HG02678 (cell line): ENCODE data around the gene FKBP14.

ENCODE experiments used
- ATAC-seq: cut with Tn5 transposase; IDR thresholded peaks from one replicate; pipeline ENCODE4 v1.9.1; 2021; ENCODE audit warnings: mild to moderate bottlenecking, moderate library complexity; ENCODE audit not compliant: unreplicated experiment

The FKBP14 gene

DNA sequence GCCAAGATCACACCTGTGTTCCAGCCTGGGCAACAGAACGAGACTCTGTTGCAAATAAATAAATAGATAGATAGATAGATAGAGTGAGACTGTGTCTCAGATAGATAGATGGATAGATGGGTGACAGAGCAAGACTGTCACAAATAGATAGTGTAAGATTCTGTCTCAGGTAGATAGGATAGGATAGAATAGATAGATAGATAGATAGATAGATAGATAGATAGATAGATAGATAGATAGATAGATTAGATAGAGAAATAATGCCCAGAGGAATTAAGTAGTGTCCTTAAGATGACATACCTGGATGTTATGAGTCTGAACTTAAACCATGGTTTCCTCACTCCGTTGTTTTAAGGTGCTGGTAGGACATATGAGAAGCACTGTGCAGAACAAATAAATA lies 9.7 kb upstream of the FKBP14 start:
- ATAC-seq = no peak

DNA sequence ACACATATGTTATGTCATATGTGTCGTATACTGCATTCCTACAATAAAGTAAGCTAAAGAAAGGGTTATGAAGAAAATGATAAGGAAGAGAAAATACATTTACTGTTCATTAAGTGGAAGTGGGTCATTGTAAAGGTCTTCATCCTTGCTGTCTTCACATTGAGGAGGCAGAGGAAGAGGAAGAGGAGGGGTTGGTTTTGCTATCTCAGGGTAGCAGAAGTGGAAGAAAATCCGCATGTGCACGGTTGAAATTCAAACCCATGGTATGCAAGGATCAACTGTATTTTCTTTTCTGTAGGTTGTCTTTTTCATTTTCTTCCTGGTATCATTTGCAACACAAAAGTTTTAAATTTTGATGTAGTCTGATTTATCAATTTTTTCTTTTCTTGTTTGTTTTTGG lies 8.0 kb upstream of the FKBP14 start:
- ATAC-seq = no peak

DNA sequence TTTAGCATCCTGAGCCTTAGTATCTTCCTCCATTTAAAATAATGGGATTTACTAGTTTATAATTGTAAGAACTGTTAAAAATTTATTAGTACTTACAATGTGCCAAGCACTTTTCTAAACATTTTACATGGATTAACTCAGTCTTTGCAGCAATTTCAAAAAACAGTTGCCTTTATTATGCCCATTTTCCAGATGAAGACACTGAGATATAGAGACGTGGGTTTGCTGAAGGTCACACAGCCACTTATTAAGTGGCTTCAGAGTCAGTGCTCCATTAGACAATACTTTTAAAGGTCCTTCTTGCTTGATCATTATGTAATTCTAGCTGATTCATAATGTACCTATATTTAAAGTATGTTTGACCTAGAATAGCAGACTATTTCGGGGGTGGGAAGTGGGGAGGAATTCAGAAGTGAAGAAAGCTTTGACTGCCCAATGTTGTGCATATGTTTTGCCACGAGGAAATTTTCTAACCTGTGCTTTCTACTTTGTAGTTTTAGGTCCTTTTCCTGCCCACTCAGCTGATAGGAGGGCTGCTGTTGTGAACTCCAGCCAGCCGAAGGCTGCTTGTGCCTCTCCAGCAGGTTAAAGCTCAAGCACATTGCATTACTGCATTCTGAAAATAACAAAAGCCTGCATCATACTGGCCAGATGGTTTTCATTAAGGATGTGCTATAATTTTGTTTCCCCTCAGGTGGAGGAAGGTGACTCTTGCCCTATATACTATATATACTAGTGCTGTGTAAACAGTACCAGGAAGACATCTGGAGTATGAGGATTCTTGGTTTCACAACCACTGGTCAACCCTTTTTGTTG lies 6.0 kb upstream of the FKBP14 start:
- ATAC-seq = no peak

DNA sequence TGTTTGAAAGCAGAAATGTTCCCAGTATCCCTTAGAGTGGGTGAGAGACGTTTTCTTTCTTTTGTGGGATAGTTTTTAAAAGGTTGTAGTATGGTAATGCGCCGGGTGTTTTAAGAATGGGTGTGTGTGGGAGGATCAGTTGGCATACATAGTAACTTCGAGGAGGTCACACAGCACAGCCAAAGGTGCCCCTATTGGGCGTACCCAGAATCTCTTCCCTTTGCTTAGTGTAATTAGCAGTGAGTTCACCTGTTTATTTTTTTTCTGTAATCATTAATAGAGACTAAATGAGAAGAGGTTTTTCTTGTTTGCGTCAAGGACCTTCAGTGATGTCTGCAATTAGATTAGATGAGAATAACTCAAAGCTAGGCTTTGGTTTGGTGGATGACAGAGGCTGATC lies 3.2 kb upstream of the FKBP14 start:
- no peak for ATAC-seq

DNA sequence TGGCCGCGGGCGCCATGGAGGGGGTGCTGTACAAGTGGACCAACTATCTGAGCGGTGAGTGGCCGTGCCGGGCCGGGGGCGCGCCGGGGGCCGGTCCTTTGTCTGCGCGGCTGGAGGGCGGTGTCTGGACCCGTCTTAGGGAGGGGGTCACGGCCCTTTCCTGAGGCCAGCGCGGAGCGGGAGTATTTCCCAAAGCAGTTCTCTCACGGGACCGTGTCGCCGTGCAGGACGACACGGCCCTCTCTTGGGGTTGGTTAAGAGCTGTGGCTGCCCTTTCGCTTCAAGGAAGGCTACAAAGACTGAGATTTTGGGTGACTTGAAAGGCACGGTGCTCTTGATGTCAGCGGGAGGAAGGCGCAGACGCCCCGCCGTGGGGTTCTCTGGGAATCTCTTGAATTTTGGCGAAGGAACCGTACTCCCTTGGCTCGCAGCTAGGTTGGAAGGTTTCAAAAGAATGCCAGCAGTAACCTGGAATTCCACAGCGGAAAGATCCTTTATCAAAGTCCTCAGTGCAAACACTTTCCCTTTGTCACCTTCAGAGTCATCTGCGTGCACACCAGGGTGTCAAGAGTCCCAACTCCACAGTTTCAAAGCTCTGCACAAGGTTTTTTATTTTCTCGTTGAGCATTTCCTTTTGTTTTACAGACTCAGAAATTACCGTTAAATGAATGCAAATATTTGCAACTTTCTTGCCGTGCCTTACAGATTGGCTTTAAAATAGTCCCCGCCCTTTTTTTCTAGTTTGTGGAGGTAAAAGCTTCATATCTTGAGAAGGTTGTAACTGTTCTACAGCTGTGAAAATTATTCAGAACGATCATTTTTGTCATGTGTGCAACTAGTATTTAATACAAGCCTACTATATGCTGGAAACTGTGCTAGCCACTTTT lies 2.5 kb upstream of the FKBP14 start:
- peak; percentile 10 for ATAC-seq

DNA sequence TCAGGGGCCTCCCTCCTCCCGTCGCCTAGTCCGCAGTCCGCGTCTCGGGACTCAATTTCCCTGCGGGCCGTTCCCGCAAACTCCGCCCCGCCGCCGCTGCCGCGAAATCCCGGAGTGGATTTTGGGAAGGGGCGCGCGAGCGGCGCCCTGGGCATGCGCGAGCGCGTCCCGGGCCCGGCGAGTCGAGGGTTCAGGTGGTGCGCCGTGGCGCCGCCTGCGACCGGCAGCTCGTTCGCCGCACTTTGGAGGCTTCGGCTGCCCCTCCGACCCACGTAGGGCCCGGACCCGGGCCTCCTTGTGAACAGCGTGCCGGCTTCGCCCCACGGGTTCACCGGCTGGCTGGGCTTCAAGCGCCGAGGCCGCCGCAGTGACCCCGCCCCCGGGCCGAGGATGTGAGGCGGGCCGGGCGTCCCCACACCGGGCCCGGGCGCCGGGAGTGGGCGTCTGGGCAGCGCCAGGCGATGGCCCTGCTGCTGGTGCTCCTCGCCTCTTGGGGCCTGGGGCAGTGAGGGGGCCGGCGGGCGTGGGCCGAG lies 1.8 kb upstream of the FKBP14 start, which contains the start of gene PLEKHA8:
Gene PLEKHA8 (plus strand): TSS at position 197 of the 533 bp plus-strand sequence. CDS start 351 bp downstream, outside the sequence.
- peak; percentile 52 for ATAC-seq

DNA sequence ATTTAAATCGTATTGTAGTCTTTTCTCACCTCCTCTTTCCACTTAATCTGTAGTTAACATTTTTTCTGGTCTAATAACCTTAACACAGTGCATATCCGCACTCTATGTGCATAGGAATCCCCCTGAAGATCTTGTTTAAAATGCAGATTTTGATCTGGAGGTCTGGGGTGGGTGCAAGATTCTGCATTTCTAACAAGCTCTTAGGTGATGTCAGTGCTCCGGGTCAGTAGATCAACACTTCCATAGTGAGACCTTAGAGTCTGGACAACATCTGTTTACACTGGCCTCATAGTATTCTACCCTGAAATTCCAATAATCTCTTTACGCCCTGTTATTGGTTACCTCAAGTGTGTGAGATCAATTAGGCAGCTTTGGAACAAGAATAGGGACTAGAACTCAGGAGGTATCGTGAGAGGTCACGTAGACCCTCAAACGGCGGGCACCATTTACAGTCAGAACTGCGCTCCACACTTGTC lies 1.3 kb upstream of the FKBP14 start:
- ATAC-seq = peak; percentile 1

DNA sequence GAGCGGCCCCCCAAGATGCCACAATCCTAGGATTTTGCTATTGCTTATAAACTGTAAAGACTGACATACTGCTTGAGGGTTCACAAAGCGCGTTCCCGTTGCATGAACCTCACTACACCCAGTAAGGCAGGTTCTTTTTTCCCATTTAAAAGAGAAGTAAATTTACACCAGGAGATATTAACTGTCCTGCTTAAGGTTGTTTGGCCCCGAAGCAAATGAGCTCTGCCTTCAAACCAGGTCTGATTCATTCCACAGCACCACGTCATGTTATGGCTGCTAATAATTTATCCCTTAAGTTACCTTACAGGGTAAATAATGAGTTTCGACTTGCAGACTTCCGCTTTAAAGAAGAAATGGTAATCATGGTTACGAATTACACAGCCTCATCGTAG lies 559 bp upstream of the FKBP14 start:
- ATAC-seq = peak; percentile 22

DNA sequence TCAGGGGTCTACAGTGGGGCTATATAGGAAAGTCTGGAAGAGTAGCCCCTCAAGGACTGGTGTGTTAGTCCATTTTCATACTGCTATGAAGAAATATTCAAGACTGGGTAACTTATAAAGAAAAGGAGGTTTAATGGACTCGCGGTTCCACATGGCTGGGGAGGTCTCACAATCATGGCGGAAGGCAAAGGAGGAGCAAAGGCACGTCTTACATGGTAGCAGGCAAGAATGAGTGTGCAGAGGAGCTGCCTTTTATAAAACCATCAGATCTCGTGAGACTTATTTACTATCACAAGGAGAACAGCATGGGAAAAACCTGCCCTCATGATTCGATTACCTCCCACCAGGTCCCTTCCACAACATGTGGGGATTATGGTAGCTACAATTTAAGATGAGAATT lies 3.0 kb downstream of the FKBP14 start:
- ATAC-seq = no peak

DNA sequence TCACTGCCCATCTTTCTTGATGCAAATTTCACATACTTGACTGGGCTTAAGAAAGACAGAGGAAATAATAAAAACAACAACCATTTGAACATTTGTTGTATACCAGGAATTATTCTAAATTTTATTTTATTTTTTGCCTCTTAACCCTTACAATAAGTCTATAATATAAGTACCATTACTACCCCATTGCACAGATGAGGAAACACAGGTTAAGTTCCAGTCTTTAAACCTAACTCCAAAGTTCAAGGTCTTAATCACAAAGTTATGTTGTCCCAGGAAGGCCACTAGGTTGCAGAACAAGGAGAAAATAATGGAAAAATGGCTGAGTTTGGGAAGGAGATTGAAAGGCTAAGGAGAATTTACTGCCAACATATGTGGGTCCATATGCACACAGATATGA lies 3.5 kb downstream of the FKBP14 start:
- no peak for ATAC-seq

DNA sequence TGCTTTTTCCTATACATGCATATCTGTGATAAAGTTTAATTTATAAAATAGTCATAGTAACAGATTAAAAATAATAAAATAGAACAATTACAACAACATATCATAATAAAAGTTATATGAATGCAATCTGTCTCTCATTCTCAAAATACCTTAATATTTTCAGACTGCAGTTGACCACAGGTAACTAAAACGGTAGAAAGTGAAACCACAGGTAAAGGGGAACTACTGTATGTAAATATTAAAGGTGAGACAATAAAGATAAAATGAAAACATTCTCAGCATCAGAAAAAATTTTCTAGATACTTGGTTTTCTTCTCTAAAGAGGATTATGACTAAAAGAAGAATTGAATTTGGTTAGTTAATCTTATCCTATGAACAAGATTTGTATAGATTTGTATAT lies 6.0 kb downstream of the FKBP14 start:
- no peak for ATAC-seq

DNA sequence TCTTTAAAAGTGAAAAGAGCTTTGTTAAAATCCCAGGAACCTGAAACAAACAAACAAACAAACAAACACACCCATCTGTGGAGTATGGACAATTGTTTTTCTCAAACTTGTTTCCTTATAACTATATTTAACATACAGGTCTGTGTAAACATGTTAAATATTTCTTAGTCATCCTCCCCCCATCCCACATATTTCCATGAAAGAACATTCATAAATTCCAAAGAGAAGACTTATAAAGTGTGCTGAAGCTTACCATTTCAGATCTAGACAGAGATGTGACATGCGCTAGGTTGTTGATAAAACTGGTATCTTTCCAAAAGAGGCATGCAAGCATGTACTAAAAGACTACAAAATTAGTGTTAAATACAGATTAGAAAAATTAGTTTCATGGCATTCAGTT lies 6.5 kb downstream of the FKBP14 start:
- no peak for ATAC-seq

DNA sequence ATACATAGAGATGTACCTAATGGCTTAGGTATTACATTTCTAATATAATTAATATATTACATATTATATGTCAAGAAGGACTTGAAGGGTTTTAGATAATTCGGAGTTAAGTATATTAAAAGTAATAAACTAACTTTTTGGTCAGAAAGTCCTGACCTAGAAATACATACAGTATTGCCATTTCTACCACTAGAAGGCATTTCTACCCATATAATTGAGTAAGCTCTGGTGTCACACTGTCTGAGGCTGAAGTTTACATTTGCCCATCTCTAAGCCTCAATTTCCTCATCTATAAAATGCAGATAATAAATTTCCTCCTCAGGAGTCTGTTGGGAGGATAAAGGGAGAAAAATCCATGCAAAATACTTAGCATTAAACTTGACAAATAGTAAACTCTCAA lies 7.1 kb downstream of the FKBP14 start:
- no peak for ATAC-seq

DNA sequence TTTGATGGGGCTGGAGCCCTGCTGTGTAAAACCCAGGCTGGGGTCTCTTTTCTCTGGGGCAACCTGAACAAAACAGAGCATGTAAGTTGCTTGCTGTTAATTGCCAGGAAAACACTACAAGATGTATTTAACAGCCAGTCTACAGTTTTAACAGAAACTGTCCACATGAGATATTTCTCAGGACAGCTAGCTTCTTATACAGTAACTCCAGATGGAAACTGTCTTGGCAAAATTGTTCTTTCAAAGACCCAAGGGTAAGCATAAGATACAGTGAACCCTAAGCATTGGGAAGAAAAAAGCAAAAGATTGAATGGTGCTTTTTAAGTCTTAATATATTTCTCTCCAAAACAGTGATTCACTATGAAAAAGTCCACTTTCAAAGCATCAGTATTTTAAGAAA lies 8.1 kb downstream of the FKBP14 start:
- no peak for ATAC-seq

DNA sequence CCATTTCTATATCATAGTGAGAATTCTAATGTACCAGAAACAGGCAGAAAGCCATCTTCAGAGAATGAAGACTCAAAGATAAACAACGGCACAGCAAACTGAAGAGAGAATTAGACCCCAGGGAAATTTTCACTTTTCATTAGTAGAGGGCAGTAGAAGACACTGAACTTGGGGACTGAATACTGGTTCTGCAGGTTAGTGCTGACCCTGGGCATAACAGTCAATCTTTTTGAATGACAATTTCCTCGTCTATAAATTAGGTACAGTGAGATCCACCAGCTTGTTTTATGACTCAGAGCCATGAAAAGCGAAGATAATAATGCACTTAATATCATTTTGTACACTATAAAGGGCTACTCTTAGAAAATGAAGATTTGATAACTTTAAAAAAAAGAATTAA lies 13.7 kb downstream of the FKBP14 start:
- no peak for ATAC-seq

DNA sequence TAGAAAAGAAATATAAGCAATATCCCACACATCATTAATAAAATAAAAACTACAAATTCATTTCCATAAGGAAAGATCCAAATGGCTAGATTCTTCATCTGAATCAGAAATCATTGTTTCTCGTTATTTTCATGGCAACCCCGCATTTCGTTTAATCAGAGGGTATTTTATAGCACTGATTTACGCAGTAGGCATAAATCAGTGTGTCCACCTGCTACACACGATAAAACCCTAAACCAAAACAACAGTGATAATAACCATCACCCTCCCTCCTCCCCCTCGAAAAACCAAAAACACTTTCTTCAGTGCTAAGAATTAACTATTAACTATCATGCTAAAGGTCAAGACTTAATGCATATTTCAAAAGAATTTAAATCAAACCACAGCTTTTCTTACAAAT lies 16.5 kb downstream of the FKBP14 start:
- no peak for ATAC-seq

DNA sequence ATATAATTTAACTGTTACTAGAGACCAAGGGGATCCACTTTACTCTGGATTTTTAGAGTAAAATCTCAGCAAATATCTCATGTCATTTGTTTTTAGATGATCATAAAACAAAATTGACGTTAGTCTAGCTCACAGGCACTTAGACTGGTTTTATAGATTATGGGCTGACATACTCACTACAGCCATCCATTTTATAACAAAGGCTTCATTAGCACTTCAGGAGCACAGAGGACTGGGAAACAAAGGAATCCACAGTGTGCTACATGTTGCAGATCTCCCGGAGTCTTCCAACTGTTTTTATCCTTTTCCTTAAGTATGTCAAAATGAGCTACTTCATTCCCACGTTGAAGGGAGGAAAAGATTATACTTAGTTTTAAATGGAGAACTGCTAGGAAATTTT lies 21.0 kb downstream of the FKBP14 start:
- ATAC-seq = no peak

DNA sequence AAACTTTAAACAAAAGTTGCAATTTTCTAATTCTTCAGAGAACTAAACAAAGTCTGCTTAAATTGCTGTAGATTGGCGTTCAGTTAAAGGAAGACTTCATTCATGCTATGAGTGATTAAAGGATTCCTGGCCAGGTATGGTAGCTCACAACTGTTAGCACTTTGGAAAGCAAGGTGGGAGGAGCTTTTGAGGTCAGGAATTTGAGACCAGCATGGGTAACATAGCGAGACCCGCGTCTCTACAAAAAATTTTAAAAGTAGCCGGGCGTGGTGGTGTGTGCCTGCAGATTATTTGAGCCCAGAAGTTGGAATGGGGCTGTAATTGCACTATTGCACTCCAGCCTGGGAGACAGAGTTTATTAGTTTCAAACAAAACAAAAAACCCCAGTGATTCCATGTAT lies 23.4 kb downstream of the FKBP14 start:
- ATAC-seq = no peak

DNA sequence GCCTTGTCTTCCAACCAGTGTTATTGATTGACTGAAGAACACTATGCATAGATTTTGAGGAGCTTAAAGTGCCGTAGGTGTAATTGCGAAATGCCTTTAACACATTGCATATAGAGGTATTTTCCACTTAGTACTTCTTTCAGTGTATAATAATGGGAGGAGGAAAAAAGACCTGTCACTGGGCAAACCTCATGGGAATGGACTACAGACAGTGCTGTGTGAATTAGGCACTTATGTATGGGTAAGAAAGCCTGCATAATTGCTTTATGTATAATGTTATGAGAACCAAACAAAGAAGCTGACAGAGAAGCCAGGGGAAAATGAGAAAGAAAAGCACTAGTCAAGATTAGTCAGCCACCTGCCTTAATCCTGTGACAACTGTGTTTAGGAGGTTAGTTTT lies 24.5 kb downstream of the FKBP14 start:
- no peak for ATAC-seq

DNA sequence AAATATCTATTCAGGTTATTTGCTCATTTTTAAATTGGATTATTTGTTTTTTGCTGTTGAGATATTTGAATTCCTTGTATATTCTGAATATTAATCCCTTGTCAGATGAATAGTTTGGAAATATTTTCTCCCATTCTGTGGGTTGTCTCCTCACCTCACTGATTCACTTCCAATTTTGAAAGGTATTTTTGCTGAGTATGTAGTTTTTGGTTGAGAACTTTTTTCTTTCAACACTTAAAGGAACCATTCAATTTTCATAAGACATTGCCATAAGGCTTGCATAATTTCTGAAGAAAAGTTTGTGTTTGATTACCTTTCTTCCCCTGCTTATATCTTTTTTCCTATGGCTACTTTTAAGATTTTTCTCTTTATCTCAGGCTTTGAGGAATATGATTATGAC lies 28.0 kb downstream of the FKBP14 start:
- no peak for ATAC-seq

DNA sequence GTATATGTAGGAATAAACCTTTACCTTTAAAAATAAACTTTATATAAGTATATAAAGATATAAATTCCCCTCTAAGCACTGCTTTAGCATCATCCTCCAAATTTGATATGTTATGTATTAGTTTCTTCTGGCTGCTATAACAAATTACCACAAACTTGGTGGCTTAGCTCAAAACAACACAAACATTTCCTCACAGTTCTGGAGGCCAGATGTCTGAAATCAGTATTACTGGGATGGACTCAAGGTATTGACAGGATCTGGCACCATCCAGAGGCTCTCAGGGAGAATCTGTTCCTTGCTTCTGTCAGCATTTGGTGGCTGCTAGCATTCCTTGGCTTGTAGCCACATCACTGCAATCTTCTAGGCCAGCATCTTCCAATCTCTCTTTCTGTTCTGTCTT lies 30.2 kb downstream of the FKBP14 start:
- no peak for ATAC-seq

DNA sequence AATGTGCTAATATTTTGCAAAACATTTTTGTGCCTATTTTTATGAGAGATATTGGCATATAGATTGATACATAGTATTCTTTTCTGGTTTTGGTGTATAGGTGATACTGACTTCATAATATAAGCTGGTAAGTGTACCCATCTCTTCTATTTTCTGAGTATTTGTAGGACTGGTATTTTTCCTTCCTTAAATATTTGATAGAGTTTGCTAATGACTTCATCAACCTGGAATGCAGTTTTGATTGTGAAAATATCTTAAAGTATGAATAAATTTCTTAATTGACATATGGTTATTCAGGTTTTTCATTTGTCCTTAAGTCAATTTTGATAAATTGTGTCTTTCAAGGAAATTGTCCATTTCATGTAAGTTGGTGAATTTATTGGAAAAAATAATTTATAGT lies 30.9 kb downstream of the FKBP14 start:
- no peak for ATAC-seq
